MM.1S (cell line): ENCODE data around the gene EPG5.
A peak's percentile ranks its signal among the peaks of the same experiment; 100 is the strongest.

Experiments
- DNase-seq: peaks from one replicate; pipeline ENCODE4 v3.0.0-alpha.2; 2015
- H2AFZ ChIP-seq: fragments of 300-600 bp; sonication (generic); 2 replicates; pipeline ENCODE4 v1.6.0; 2016; ENCODE audit warnings: antibody characterized with exemption, low read length
- H3F3A ChIP-seq: fragments of 300-600 bp; sonication (generic); 2 replicates; pipeline ENCODE4 v1.6.1; 2016; ENCODE audit warnings: mild to moderate bottlenecking, antibody characterized with exemption, low read length, moderate library complexity, mixed read lengths; ENCODE audit not compliant: insufficient read depth
- H3K27ac ChIP-seq: fragments of 300-600 bp; sonication (generic); 2 replicates; pipeline ENCODE4 v1.5.1; 2016; ENCODE audit warnings: mild to moderate bottlenecking, low read length
- H3K27me3 ChIP-seq: fragments of 300-600 bp; sonication (generic); replicated peaks from 2 replicates; pipeline ENCODE4 v1.6.0; 2016; ENCODE audit warnings: low read length; ENCODE audit not compliant: insufficient read depth
- H3K36me3 ChIP-seq: fragments of 300-600 bp; sonication (generic); replicated peaks from 2 replicates; pipeline ENCODE4 v1.6.1; 2016; ENCODE audit warnings: mild to moderate bottlenecking, low read length, mixed read lengths; ENCODE audit not compliant: insufficient read depth
- H3K4me1 ChIP-seq: fragments of 300-600 bp; sonication (generic); 2 replicates; pipeline ENCODE4 v1.6.1; 2016; ENCODE audit warnings: low read length, mixed read lengths
- H3K4me2 ChIP-seq: fragments of 300-600 bp; sonication (generic); 2 replicates; pipeline ENCODE4 v1.6.0; 2016; ENCODE audit warnings: low read depth, low read length
- H3K4me3 ChIP-seq: fragments of 300-600 bp; sonication (generic); 2 replicates; pipeline ENCODE4 v1.5.1; 2016; ENCODE audit warnings: low read length, mixed read lengths
- H3K79me2 ChIP-seq: fragments of 300-600 bp; sonication (generic); 2 replicates; pipeline ENCODE4 v1.6.1; 2016; ENCODE audit warnings: mixed run types, low read length, mixed read lengths
- H3K9ac ChIP-seq: fragments of 300-600 bp; sonication (generic); 2 replicates; pipeline ENCODE4 v1.6.1; 2016; ENCODE audit warnings: low read length, mixed read lengths
- H3K9me2 ChIP-seq: fragments of 300-600 bp; sonication (generic); replicated peaks from 2 replicates; pipeline ENCODE4 v1.6.1; 2016; ENCODE audit warnings: mild to moderate bottlenecking, low read length, mixed read lengths; ENCODE audit not compliant: insufficient read depth
- H3K9me3 ChIP-seq: fragments of 300-600 bp; sonication (generic); replicated peaks from 2 replicates; pipeline ENCODE4 v1.6.1; 2016; ENCODE audit warnings: mild to moderate bottlenecking, low read length, mixed read lengths; ENCODE audit not compliant: insufficient read depth
- H4K20me1 ChIP-seq: fragments of 300-600 bp; sonication (generic); 2 replicates; pipeline ENCODE4 v1.6.1; 2016; ENCODE audit warnings: mild to moderate bottlenecking, low read length, moderate library complexity, mixed read lengths; ENCODE audit not compliant: insufficient read depth
- CTCF ChIP-seq: fragments of 300-600 bp; sonication (generic); IDR thresholded peaks from 2 replicates; pipeline ENCODE4 v1.5.1; 2016; ENCODE audit warnings: antibody characterized with exemption, low read length, mixed read lengths
- EZH2 ChIP-seq: fragments of 300-600 bp; sonication (generic); optimal IDR thresholded peaks from 2 replicates; pipeline ENCODE3; 2017; ENCODE audit warnings: low read depth, mild to moderate bottlenecking, antibody characterized with exemption, low read length, mixed read lengths
- EZH2phosphoT487 ChIP-seq: fragments of 300-600 bp; sonication (generic); IDR thresholded peaks from 2 replicates; pipeline ENCODE4 v1.6.1; 2018; ENCODE audit warnings: antibody characterized with exemption, low read length

Gene EPG5

GRCh38 chr18:45877403-45877802, 89.7 kb downstream of the EPG5 start:
- H3K4me1 ChIP-seq = peaks cover 9% of the 10 kb centered on the region
- TF ChIP-seq CTCF (no peak), EZH2 (no peak), EZH2phosphoT487 (no peak)

GRCh38 chr18:45876161-45876560, 91.0 kb downstream of the EPG5 start:
- H3K4me1 ChIP-seq = peaks cover 9% of the 10 kb centered on the region
- H3K4me3 ChIP-seq = no peak overlapping the region
- H3K36me3 ChIP-seq = no peaks in the 10 kb centered on the region; the same call in 1 of the 2 replicates
- H3F3A ChIP-seq = peaks cover 7% of the 10 kb centered on the region; the same call in 1 of the 2 replicates
- no peaks in the 10 kb centered on the region for H4K20me1 ChIP-seq
- no peak overlapping the region for H3K9ac ChIP-seq
- no peaks in the 10 kb centered on the region for H3K9me2 ChIP-seq
- TF ChIP-seq EZH2 (no peak), EZH2phosphoT487 (no peak), CTCF (no peak)
- no peak overlapping the region for H3K27ac ChIP-seq
- no peaks in the 10 kb centered on the region for H3K27me3 ChIP-seq
- no peaks in the 10 kb centered on the region for H3K79me2 ChIP-seq
- no peaks in the 10 kb centered on the region for H3K9me3 ChIP-seq
- no peak for DNase-seq
- H2AFZ ChIP-seq = no peak overlapping the region
- H3K4me2 ChIP-seq = no peak overlapping the region

More at GRCh38 chr18:45877403-45877802, 89.7 kb downstream of the EPG5 start:
- H3K9me3 ChIP-seq = no peaks in the 10 kb centered on the region
- H3K79me2 ChIP-seq = no peaks in the 10 kb centered on the region
- no peaks in the 10 kb centered on the region; the same call in 1 of the 2 replicates for H3K36me3 ChIP-seq
- no peak overlapping the region for H3K27ac ChIP-seq
- H3K27me3 ChIP-seq = no peaks in the 10 kb centered on the region
- H2AFZ ChIP-seq = no peak overlapping the region
- H3F3A ChIP-seq = peaks cover 7% of the 10 kb centered on the region; the same call in 1 of the 2 replicates
- DNase-seq = no peak
- no peaks in the 10 kb centered on the region for H4K20me1 ChIP-seq
- no peak overlapping the region for H3K4me3 ChIP-seq
- no peak overlapping the region for H3K9ac ChIP-seq
- no peak overlapping the region for H3K4me2 ChIP-seq
- H3K9me2 ChIP-seq = no peaks in the 10 kb centered on the region

- no peaks in the 10 kb centered on the region for H4K20me1 ChIP-seq
- H2AFZ ChIP-seq = no peak overlapping the region
- H3K9me2 ChIP-seq = no peaks in the 10 kb centered on the region
- H3K27ac ChIP-seq = peak overlapping the region; percentile 72; the same call in 1 of the 2 replicates
- TF ChIP-seq CTCF (no peak), EZH2phosphoT487 (no peak), EZH2 (no peak)
- H3K9me3 ChIP-seq = no peaks in the 10 kb centered on the region
- H3K27me3 ChIP-seq = no peaks in the 10 kb centered on the region
- H3F3A ChIP-seq = peaks cover 7% of the 10 kb centered on the region; the same call in 1 of the 2 replicates
- H3K79me2 ChIP-seq = no peaks in the 10 kb centered on the region
- DNase-seq = peak; percentile 56
- H3K4me1 ChIP-seq = peaks cover 9% of the 10 kb centered on the region
- peak overlapping the region; percentile 41 for H3K4me2 ChIP-seq
- no peak overlapping the region for H3K9ac ChIP-seq
- no peak overlapping the region for H3K4me3 ChIP-seq
- H3K36me3 ChIP-seq = no peaks in the 10 kb centered on the region; the same call in 1 of the 2 replicates
Measured at GRCh38 chr18:45874491-45875184, 92.5 kb downstream of the EPG5 start.
